IMR-90 (cell line): ENCODE results near the gene TNP1. TPM values are rescaled to one million over a fixed set of nuclear protein-coding genes. Genes with fewer than 3 reads are reported as not detected.
A peak's percentile ranks its signal among the peaks of the same experiment; 100 is the strongest.

Experiments
- ATAC-seq: fragments of 200-7000 bp; cut with Tn5 transposase; 2 replicates; pipeline ENCODE4 v1.9.1; 2020; ENCODE audit warnings: low read depth, mild to moderate bottlenecking, moderate library complexity
- BruUV-seq: library from RNA; stranded (reverse); fragments of 400-500 nt; replicated peaks from 2 replicates; lab custom pipeline; 2021; lab: Mats Ljungman, UMichigan
- CTCF ChIA-PET: fragments of 300-600 bp; formaldehyde crosslinking; extraction: SDS; loops from one replicate; lab custom pipeline; 2021; ENCODE audit warnings: antibody characterized with exemption; lab: Yijun Ruan, JAX
- POLR2A ChIA-PET: fragments of 300-600 bp; sonication (Branson Sonifier 250); formaldehyde crosslinking; loops from one replicate; lab custom pipeline; 2022; ENCODE audit warnings: antibody characterized with exemption; ENCODE audit not compliant: unreplicated experiment; lab: Charles Lee
- DNase-seq: peaks from one replicate; pipeline ENCODE4 v3.0.0; 2013
- H2AFZ ChIP-seq: replicated peaks from 2 replicates; pipeline ENCODE3; 2013; ENCODE audit warnings: low read length, mild to moderate bottlenecking; ENCODE audit not compliant: poor library complexity
- H2AK5ac ChIP-seq: 2 replicates; pipeline ENCODE4 v1.6.1; 2013; ENCODE audit warnings: low read depth, low read length, inconsistent platforms
- H2AK9ac ChIP-seq: replicated peaks from 2 replicates; pipeline ENCODE3; 2013; ENCODE audit warnings: mild to moderate bottlenecking, low read depth, low read length, moderate library complexity; ENCODE audit not compliant: poor library complexity
- H2BK120ac ChIP-seq: 2 replicates; pipeline ENCODE4 v1.6.1; 2013; ENCODE audit warnings: low read depth, low read length, inconsistent platforms
- H2BK15ac ChIP-seq: 3 replicates; pipeline ENCODE4 v1.6.1; 2013; ENCODE audit warnings: low read depth, low read length, inconsistent platforms
- H2BK20ac ChIP-seq: 2 replicates; pipeline ENCODE4 v1.6.1; 2013; ENCODE audit warnings: low read depth, mild to moderate bottlenecking, inconsistent platforms, low read length, moderate library complexity
- H2BK5ac ChIP-seq: 2 replicates; pipeline ENCODE4 v1.6.1; 2013; ENCODE audit warnings: mild to moderate bottlenecking, low read depth, low read length, inconsistent platforms; ENCODE audit not compliant: poor library complexity, severe bottlenecking
- H3K14ac ChIP-seq: replicated peaks from 2 replicates; pipeline ENCODE4 v1.6.1; 2013; ENCODE audit warnings: low read depth, low read length, inconsistent platforms
- H3K18ac ChIP-seq: 2 replicates; pipeline ENCODE4 v1.6.1; 2013; ENCODE audit warnings: low read depth, low read length, control low read depth
- H3K23ac ChIP-seq: 2 replicates; pipeline ENCODE4 v1.6.1; 2013; ENCODE audit warnings: low read depth, low read length, inconsistent platforms
- H3K27ac ChIP-seq: 2 replicates; pipeline ENCODE4 v1.5.1; 2013; ENCODE audit warnings: mild to moderate bottlenecking, control low read depth, low read length; ENCODE audit not compliant: insufficient read depth
- H3K27me3 ChIP-seq: 2 replicates; pipeline ENCODE4 v1.6.1; 2013; ENCODE audit warnings: low read length; ENCODE audit not compliant: control insufficient read depth, insufficient read depth
- H3K36me3 ChIP-seq: 2 replicates; pipeline ENCODE4 v1.6.1; 2013; ENCODE audit warnings: low read length, mixed read lengths; ENCODE audit not compliant: control insufficient read depth, insufficient read depth
- H3K4ac ChIP-seq: 2 replicates; pipeline ENCODE4 v1.6.1; 2013; ENCODE audit warnings: low read depth, low read length, inconsistent platforms
- H3K4me1 ChIP-seq: 2 replicates; pipeline ENCODE4 v1.6.1; 2013; ENCODE audit warnings: low read length, mixed read lengths; ENCODE audit not compliant: control insufficient read depth, insufficient read depth
- H3K4me2 ChIP-seq: 2 replicates; pipeline ENCODE4 v1.6.1; 2013; ENCODE audit warnings: low read depth, mild to moderate bottlenecking, control low read depth, low read length, moderate library complexity
- H3K4me3 ChIP-seq: 2 replicates; pipeline ENCODE4 v1.5.1; 2013; ENCODE audit warnings: low read depth, mild to moderate bottlenecking, control low read depth, low read length, moderate library complexity; ENCODE audit not compliant: insufficient read depth
- H3K56ac ChIP-seq: 2 replicates; pipeline ENCODE4 v1.6.1; 2013; ENCODE audit warnings: low read length, inconsistent platforms; ENCODE audit not compliant: insufficient read depth; ENCODE audit errors: extremely low read depth
- H3K79me1 ChIP-seq, 2 experiments: 2 replicates each; pipeline ENCODE4 v1.6.1; 2013; ENCODE audit warnings: low read length in 2 of 2, inconsistent platforms in 1 of 2, low read depth in 1 of 2
- H3K9ac ChIP-seq: 2 replicates; pipeline ENCODE4 v1.6.1; 2013; ENCODE audit warnings: low read depth, low read length, control low read depth
- H3K9me1 ChIP-seq: 2 replicates; pipeline ENCODE4 v1.6.1; 2013; ENCODE audit warnings: low read length, inconsistent platforms; ENCODE audit not compliant: insufficient read depth
- H3K9me3 ChIP-seq: 2 replicates; pipeline ENCODE4 v1.6.1; 2013; ENCODE audit warnings: low read length; ENCODE audit not compliant: control insufficient read depth, insufficient read depth
- H4K20me1 ChIP-seq: 2 replicates; pipeline ENCODE4 v1.6.1; 2013; ENCODE audit warnings: low read length, inconsistent platforms; ENCODE audit not compliant: insufficient read depth
- H4K5ac ChIP-seq: 2 replicates; pipeline ENCODE4 v1.6.1; 2013; ENCODE audit warnings: mild to moderate bottlenecking, low read depth, low read length, control low read depth
- H4K8ac ChIP-seq, 2 experiments: 2 replicates each; pipeline ENCODE4 v1.6.1; 2013; ENCODE audit warnings: low read depth in 2 of 2, low read length in 2 of 2, control low read depth in 1 of 2, inconsistent platforms in 1 of 2
- H4K91ac ChIP-seq: 2 replicates; pipeline ENCODE4 v1.6.1; 2013; ENCODE audit warnings: low read depth, low read length, inconsistent platforms; ENCODE audit not compliant: insufficient read depth
- CEBPB ChIP-seq: IDR thresholded peaks from 2 replicates; pipeline ENCODE4 v1.6.1; 2012; ENCODE audit warnings: low read depth, low read length, improper control_type of control experiment
- CHD1 ChIP-seq: IDR thresholded peaks from 2 replicates; pipeline ENCODE4 v1.6.1; 2012; ENCODE audit warnings: low read depth, low read length, improper control_type of control experiment
- WGBS, 2 experiments: methylation state at CpG; one replicate each; pipeline versions ENCODE4 v1.1.5 to v1.1.7; 2013; ENCODE audit warnings: missing lambda C conversion rate in 2 of 2; ENCODE audit not compliant: insufficient read length in 1 of 2; ENCODE audit errors: extremely low coverage in 2 of 2; 5-methylcytosine and 5-hydroxymethylcytosine counted together
- dilution Hi-C: fragments of 300-500 bp; cut with HindIII; formaldehyde crosslinking; loops from one replicate; pipeline ENCODE4 v1.14.3; 2018; ENCODE audit warnings: low sequenced_read_pairs; ENCODE audit not compliant: unreplicated experiment
- in situ Hi-C: fragments of 300-500 bp; cut with MboI; formaldehyde crosslinking; loops from 3 replicates; pipeline ENCODE4 v1.14.3; 2019; ENCODE audit warnings: low sequenced_read_pairs, inconsistent platforms, mixed read lengths
- intact Hi-C: fragments of 100-400 bp; cut with micrococcal nuclease; formaldehyde crosslinking; loops from 2 replicates; pipeline ENCODE4 v1.10.0; 2022
- polyA plus RNA-seq, 3 experiments: library from polyadenylated mRNA; depleted of rRNA; stranded (reverse); fragments of >200 nt; gene quantifications; 2 replicates each; pipeline ENCODE4 v1.2.3, GENCODE V29; 2012; ENCODE audit warnings: low replicate concordance in 1 of 3
- total RNA-seq: library from RNA; depleted of rRNA; stranded (reverse); fragments of >200 nt; gene quantifications from 2 replicates; pipeline ENCODE4 v1.2.3, GENCODE V29; 2012

TNP1 gene
- total and polyA plus RNA-seq, 2 of the 4 experiments (the other 2 are of a cell fraction), result not detected

- H2BK20ac ChIP-seq, result no peak overlapping the region
- no peak overlapping the region; the same call in 1 of the 2 replicates for H3K14ac ChIP-seq
- H3K4me2 ChIP-seq, result no peak overlapping the region
- no TSS peak for BruUV-seq
- no peak; the same call in 1 of the 2 replicates for ATAC-seq
- H3K4me3 ChIP-seq, result no peak overlapping the region
- no peak overlapping the region for H3K23ac ChIP-seq
- H3K18ac ChIP-seq, result no peak overlapping the region; the same call in 1 of the 2 replicates
- H4K8ac ChIP-seq, result peak overlapping the region in 1 of 2 experiments; percentile 8; a peak in 1 of 4 replicates
- ChIA-PET CTCF (interaction anchor here (1.0 kb wide), 1 partner anchor 68 kb away, joined by 3 read pairs; no protein-coding TSS in a partner anchor), POLR2A (no interaction called here)
- intact Hi-C loops (no loop called here), in situ Hi-C loops (no loop called here), dilution Hi-C loops (no loop called here)
- no peaks in the 10 kb centered on the region for H3K9me3 ChIP-seq
- no peak for TF ChIP-seq CEBPB
- no peak for TF ChIP-seq CHD1
- H3K9me1 ChIP-seq, result 0 out of 2 replicates have a peak, but pooled peaks cover 4% of the 10 kb centered on the region
- no peak overlapping the region for H3K56ac ChIP-seq
- no peaks in the 10 kb centered on the region for H4K20me1 ChIP-seq
- no peak overlapping the region for H2BK15ac ChIP-seq
- no peak overlapping the region for H2AK5ac ChIP-seq
- no peak overlapping the region for H2AK9ac ChIP-seq
- H4K91ac ChIP-seq, result no peak overlapping the region
- H4K5ac ChIP-seq, result no peak overlapping the region; the same call in 1 of the 2 replicates
- peaks cover 5% of the 10 kb centered on the region; the same call in 1 of the 2 replicates for H3K4me1 ChIP-seq
- H3K27ac ChIP-seq, result no peak overlapping the region
- peak overlapping the region; percentile 44; the same call in 1 of the 2 replicates for H2BK120ac ChIP-seq
- WGBS, 2 experiments, result 84% methylated on average over 5 of the region's 6 CpGs; no CpG with 5 or more reads in 1 of the 2 experiments
- no peak overlapping the region for H2BK5ac ChIP-seq
- DNase-seq, result no peak
- H3K36me3 ChIP-seq, result no peaks in the 10 kb centered on the region
- no peak overlapping the region for H3K9ac ChIP-seq
- H3K27me3 ChIP-seq, result 0 out of 2 replicates have a peak, but pooled peaks cover 2% of the 10 kb centered on the region
- no peaks in the 10 kb centered on the region for H3K79me1 ChIP-seq
- H2AFZ ChIP-seq, result peak overlapping the region; percentile 67
- H3K4ac ChIP-seq, result peak overlapping the region; percentile 14; the same call in 1 of the 2 replicates
Measured at GRCh38 chr2:216837740-216838139, 22.1 kb downstream of the TNP1 start.
